Skin of body (tissue), 2 donors: ENCODE data around the gene CEP112. TPM values are rescaled to one million over a fixed set of nuclear protein-coding genes. Genes with fewer than 3 reads are reported as not detected.
"Not testable (repeated sequence)": the region's sequence is repeated elsewhere in the genome, so short reads cannot be mapped to it uniquely, and the experiment has no call there.

ENCODE experiments used
- DNase-seq: peaks from one replicate; lab custom pipeline; 2025; lab: John Stamatoyannopoulos, UW
- total RNA-seq: library from RNA; depleted of rRNA; stranded (reverse); fragments of >200 nt; gene quantifications from one replicate; pipeline ENCODE4 v1.2.3, GENCODE V29; 2014

CEP112 gene
- total RNA-seq, 1 donor from 2014 or later = 17.7 TPM

- no peak for DNase-seq
These were observed 404.4 kb downstream of the CEP112 start for GRCh38 chr17:65787503-65787902.

- DNase-seq = no peak
These were observed 405.5 kb downstream of the CEP112 start for GRCh38 chr17:65786479-65786878.

DNA sequence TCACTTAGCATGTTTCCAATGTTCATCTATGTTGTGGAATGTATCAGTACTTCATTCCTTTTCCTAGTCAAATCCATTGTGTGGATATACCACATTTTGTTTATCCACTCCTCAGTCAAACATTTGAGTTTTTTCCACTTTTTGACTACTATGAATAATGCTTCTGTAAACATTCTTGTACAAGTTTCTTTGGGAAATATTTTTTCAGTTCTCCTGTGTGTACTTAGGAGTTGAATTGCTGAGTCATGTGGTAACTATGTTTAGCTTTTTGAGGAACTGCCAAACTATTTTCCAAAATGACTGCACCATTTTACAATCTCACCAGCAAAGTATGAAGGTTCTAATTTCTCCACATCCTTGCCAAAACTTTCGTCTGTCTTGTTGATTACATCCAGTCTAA is 406.8 kb downstream of the CEP112 start:
- DNase-seq = peak; percentile 44

DNA sequence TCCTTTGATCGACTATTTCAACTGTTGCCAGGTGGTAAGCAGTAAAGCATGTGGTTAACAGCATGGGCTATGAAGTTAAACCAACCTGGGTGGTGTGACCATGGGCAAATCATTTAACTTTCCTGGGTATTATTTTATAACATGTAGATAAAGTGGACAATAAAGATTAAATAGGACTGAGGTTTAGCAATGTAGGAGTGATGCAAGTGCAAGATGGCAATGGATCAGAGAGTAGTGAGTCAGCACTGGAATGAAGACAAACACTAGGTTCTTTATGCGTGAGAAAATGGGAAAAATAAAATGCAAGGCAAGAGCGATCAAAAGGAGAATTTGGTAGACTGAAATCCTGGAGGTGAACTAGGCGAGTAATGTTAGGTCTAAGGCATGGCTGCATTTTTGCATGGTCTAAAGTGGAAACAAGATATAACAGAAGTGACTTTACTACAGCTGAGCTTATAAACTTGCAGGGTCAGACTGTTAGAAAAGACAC is 408.0 kb downstream of the CEP112 start:
- DNase-seq = no peak

- DNase-seq = not testable (repeated sequence)
These were observed 409.7 kb downstream of the CEP112 start for GRCh38 chr17:65782104-65782706.

DNA sequence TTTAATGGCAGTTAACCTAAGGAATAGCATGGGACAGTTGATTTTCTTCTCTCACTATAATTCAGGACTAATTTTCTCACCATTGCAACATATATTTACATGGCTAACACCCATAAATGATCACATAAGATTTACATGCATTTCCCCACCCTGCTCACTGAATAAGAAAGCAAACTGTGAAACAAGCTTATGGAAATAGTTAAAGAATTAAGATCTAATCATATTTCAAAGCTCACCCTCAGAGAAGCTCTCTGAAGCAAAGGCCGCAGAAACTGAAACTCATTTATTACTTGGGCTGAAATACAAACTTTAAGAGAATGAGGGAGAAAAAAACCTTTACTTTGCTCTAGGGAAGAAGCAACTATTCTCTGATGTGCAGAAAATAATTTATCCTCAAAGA is 411.8 kb downstream of the CEP112 start:
- peak; percentile 15 for DNase-seq

- DNase-seq = no peak
These were observed 415.0 kb downstream of the CEP112 start for GRCh38 chr17:65776890-65777289.

DNA sequence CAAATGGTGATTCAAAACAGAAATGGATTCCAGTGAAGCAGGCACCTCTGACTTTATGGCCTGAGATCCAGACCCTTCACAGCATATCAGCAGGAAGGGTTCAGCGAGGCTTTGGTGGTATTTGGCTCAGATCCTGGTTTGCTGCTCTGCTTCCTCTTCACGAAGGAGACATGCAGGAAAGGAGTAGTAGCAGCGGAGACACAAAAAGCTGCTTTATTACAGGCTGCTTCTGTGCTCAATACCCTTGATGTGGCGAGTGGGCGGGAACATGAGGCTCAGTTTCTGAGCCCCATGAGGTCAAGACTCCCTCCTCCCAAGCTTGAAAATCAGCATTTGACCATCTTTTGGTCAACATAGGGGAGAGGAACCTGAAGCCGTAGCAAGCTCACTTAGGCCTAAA is 417.1 kb downstream of the CEP112 start:
- DNase-seq = no peak

GRCh38 chr17:65772989-65773388 is 418.9 kb downstream of the CEP112 start:
- DNase-seq = no peak

DNA sequence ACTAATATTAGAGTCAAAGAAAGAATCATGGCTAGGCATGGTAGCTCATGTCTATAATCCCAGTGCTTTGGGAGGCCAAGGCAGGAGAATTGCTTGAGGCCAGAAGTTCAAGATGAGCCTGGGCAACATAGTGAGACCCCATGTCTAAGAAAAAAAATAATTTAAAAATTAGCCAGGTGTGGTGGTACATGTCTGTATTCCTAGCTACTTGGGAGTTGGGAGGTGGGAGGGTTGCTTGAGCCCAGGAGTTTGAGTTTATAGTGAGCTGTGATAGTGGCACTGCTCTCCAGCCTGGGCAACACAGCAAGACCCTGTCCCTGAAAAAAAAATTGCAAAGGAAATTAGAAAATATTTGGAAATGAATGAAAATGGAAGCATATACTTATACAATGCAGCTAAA is 420.2 kb downstream of the CEP112 start:
- DNase-seq = no peak

- DNase-seq = no peak
These were observed 428.1 kb downstream of the CEP112 start for GRCh38 chr17:65763786-65764185.

- DNase-seq = no peak
These were observed 429.0 kb downstream of the CEP112 start for GRCh38 chr17:65762973-65763372.

GRCh38 chr17:65759532-65759931 is 432.4 kb downstream of the CEP112 start:
- DNase-seq = no peak

GRCh38 chr17:65756760-65757159 is 435.2 kb downstream of the CEP112 start:
- no peak for DNase-seq

GRCh38 chr17:65755799-65756198 is 436.1 kb downstream of the CEP112 start:
- no peak for DNase-seq

GRCh38 chr17:65754630-65755029 is 437.3 kb downstream of the CEP112 start:
- DNase-seq = no peak

DNA sequence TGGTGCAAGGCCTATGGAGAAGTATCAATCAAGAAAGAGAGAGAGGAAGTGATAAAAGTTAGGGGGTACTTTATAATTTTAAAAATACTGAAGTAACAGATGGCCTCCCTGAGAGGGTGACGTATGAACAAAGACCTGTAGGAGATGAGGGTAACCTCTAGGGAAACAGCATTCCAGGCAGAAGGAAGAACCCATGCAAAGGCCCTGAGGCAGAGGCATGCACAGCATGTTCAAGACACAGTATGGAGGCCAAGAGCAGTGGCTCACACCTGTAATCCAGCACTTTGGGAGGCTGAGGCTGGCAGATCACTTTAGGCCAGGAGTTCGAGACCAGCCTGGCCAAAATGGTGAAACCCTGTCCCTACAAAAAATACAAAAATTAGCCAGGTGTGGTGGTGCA is 437.9 kb downstream of the CEP112 start:
- DNase-seq = no peak

- no peak for DNase-seq
These were observed 438.6 kb downstream of the CEP112 start for GRCh38 chr17:65753348-65753747.

DNA sequence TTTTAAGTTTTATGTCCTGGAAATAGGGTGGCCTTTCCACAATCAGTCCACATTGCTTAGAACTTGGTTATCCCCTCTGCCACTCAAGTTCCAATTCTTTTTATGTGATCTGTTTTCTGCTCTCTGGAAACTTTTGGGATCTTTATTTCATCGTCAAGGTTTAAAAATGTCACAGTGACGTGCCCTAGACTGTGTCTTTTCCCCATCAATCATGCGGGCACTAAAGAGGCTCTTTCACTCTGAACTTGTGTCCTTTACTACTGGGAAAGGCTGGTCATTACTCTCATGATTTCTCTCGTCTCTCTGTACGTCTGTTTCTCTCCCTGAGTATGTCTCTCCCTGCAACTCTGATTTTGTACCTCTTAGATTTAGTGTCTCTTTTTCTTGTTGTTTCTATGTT is 440.7 kb downstream of the CEP112 start:
- DNase-seq = no peak

DNA sequence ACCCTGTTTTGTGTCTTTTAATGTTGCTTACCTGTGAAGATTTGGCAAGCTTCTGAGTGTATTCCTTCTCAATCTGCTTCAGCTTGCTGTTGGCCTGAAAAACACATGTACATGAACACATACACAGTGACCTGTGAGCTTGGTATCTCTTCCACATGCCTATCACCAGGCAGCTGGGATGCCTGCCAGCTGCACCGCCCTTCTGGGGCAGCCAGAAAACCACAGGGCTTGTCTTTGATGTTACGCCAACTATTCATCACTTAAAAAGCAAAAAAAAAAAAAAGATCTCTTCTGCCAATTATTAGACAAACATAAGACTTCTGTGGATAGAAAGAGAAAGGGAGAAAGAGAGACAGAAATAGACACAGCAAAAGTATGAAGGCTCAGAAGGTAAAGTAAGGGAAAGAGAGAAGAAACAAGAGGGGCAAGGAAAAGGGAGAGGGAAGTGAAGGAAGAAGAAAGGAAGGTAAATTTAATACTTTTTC is 441.3 kb downstream of the CEP112 start:
- no peak for DNase-seq

GRCh38 chr17:65750166-65750565 is 441.8 kb downstream of the CEP112 start:
- no peak for DNase-seq

DNA sequence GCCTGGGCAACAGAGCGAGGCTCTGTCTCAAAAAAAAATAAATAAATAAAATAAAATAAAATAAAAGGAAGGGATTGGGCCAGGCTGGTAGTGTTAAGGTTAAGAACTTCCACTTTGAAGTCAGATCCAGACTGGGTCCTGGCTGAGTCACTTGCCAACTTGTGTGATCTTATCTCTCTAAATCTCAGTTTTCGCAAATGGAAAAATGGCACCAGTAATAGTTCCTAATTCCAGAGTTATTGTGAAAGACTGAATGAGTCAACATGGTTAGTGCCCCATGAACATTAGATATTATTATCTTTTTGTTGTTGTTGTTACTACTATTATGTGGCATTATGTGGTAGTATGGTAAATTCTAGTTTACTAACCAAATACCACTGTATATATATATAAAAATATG is 442.5 kb downstream of the CEP112 start:
- no peak for DNase-seq

DNA sequence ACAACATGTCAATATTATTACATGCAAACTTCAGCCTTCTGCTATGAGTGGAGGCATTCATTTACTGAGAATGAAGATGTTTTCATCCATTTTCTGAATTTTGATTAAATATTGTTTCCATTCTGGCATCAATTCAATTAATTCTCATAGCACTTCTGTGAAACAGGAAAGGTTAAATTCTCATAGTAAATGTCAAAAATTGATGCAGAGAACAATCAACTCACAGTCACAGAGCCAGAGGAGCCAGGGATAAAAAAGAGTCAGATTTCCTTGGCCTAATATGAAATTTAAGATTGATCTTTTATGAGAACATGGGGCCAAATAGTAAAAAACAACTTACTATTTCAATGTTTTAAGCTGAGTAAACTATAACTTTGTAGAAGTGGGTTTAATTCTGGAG is 446.7 kb downstream of the CEP112 start:
- DNase-seq = no peak

DNA sequence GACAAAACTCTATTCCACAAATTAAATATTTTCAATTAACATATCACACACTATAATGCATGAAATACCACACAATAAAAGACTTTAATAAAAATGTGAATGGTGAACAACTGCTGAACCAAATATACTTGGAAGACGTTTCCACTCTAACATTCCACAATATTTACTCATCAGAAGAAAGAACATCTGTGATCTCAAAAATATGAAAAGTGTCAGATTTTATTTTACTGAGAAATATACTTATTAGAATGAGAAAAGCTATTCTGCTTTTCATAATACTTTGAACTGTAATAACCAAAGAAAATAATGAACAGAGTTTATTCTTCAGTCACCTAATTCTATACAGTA is 448.7 kb downstream of the CEP112 start:
- peak; percentile 68 for DNase-seq
